ENCODE data around the gene ZC3H7B.

- TF ChIP-seq CTCF (IDR thresholded peaks at IDR 0.05; ENCODE audit: low read depth, low read length) (no peak), POLR2A (IDR thresholded peaks at IDR 0.05; ENCODE audit: extremely low read depth, insufficient read length) (no peak), MYC (IDR thresholded peaks at IDR 0.05; ENCODE audit: low read depth, low read length) (no peak)
Measured at GRCh38 chr22:41310336-41310735, 9.0 kb downstream of the ZC3H7B start.

Data from NB4 (cell line).